ENCODE data around the gene DMAP1. TPM values are rescaled to one million over a fixed set of nuclear protein-coding genes. Genes with fewer than 3 reads are reported as not detected.

The DMAP1 gene
- total RNA-seq, 1 donor, result 19.9 TPM

DNA sequence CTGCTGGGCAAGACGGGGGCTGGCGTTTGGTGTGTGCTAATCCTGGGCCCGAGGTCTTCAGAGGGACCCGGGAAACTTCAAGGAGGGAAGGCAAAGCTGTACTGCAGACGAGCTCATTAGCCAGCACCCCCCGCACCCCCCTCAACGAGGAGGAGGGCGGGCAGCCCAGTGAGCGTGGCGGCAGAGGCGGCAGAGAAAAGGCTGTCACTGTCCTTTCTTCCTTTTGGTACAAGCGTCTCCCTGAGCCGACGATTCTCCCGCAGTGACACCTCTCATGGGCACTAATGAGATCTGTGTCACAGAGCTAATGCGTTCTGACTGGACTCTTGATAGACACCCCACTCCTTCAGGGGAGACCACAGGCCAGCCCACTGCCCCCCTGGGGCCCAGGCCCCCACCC, 29.5 kb downstream of the DMAP1 start:
- H3K4me2 ChIP-seq (ENCODE audit: insufficient read depth, low read length), result no peak overlapping the region
- no peaks in the 10 kb centered on the region for H3K79me2 ChIP-seq (ENCODE audit: insufficient read depth, low read length)
- no peaks in the 10 kb centered on the region for H3K9me3 ChIP-seq (ENCODE audit: low read depth, low read length)
- H3K4me3 ChIP-seq (ENCODE audit: insufficient read depth, low read length), result no peak overlapping the region
- H3K4me1 ChIP-seq (ENCODE audit: insufficient read depth, low read length), result peaks cover 19% of the 10 kb centered on the region
- no peaks in the 10 kb centered on the region for H3K27me3 ChIP-seq (ENCODE audit: insufficient read depth, low read length)
- peaks cover 3% of the 10 kb centered on the region for H3K36me3 ChIP-seq (ENCODE audit: insufficient read depth, low read length)
- TF ChIP-seq, protein P1, sequence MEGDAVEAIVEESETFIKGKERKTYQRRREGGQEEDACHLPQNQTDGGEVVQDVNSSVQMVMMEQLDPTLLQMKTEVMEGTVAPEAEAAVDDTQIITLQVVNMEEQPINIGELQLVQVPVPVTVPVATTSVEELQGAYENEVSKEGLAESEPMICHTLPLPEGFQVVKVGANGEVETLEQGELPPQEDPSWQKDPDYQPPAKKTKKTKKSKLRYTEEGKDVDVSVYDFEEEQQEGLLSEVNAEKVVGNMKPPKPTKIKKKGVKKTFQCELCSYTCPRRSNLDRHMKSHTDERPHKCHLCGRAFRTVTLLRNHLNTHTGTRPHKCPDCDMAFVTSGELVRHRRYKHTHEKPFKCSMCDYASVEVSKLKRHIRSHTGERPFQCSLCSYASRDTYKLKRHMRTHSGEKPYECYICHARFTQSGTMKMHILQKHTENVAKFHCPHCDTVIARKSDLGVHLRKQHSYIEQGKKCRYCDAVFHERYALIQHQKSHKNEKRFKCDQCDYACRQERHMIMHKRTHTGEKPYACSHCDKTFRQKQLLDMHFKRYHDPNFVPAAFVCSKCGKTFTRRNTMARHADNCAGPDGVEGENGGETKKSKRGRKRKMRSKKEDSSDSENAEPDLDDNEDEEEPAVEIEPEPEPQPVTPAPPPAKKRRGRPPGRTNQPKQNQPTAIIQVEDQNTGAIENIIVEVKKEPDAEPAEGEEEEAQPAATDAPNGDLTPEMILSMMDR (IDR thresholded peaks at IDR 0.05; ENCODE audit: extremely low read depth, low read depth, low read length), result no peak
- H4K20me1 ChIP-seq (ENCODE audit: insufficient read depth, low read length), result peaks cover 15% of the 10 kb centered on the region
- no peak for DNase-seq (ENCODE audit: insufficient read length, low spot score, missing footprints)
- no peak overlapping the region for H2AFZ ChIP-seq (ENCODE audit: low read length)
- no peak overlapping the region for H3K27ac ChIP-seq (ENCODE audit: low read depth, low read length)

DNA sequence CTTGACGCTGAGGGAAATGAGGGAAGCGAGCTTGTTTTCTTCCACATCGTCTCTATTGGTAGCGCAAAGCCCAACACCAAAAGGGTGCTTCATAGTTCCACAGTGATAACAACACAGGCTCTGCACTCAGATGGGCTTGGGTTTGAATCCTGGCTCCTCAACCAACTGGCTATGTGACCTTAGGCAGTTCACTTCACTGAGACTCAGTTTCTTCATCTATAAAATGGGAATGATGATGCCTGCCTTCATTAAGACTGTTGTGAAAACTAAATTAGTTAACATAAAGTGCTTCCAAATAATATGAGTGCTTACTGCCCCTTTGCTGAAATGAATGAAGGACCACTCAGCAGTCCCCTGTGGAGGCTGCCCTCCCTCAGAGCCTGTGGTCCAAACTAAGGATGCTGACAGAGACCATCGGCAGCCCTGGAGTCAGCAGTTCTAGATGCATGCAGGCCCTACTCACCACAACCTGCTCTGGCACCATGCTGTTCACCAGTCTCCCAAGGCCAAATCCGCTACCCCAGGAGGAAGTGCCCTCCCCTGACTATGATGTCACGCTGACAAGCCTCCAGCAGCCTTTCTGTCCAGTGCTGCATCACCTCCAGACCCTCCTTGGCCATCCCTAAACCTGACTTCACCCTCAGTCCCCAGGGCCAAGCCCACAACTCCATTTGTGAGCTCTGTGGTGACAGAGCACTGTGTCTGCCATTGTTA, 30.7 kb downstream of the DMAP1 start:
- Histone ChIP-seq H3K27me3 (ENCODE audit: insufficient read depth, low read length) (no peaks in the 10 kb centered on the region), H3K4me1 (ENCODE audit: insufficient read depth, low read length) (peaks cover 15% of the 10 kb centered on the region), H3K9me3 (ENCODE audit: low read depth, low read length) (no peaks in the 10 kb centered on the region), H3K4me3 (ENCODE audit: insufficient read depth, low read length) (no peak overlapping the region), H2AFZ (ENCODE audit: low read length) (no peak overlapping the region), H4K20me1 (ENCODE audit: insufficient read depth, low read length) (peaks cover 10% of the 10 kb centered on the region), H3K27ac (ENCODE audit: low read depth, low read length) (no peak overlapping the region), H3K4me2 (ENCODE audit: insufficient read depth, low read length) (no peak overlapping the region), H3K79me2 (ENCODE audit: insufficient read depth, low read length) (no peaks in the 10 kb centered on the region), H3K36me3 (ENCODE audit: insufficient read depth, low read length) (peaks cover 3% of the 10 kb centered on the region)
- TF ChIP-seq, protein P1 (IDR thresholded peaks at IDR 0.05; ENCODE audit: extremely low read depth, low read depth, low read length), result no peak
- no peak for DNase-seq (ENCODE audit: insufficient read length, low spot score, missing footprints)

DNA sequence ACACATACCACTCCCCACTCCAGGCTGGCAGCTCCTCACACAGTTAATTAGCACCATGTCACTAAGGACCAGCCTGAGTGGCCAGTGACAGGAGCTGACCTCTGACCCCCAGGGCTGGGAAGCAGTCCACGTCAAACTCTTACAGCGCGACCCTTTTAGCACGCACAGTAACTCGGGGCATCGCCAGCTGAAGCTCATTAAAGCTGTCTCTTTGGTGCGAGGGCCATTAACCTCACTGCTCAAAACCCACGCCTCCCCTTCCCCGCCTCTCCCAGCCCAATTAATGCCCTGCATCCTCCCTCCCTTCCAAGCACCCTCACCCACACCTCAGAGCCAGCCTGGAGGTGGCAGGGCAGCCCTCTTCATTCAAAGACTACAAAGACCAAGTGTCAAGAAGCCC, 31.7 kb downstream of the DMAP1 start:
- H3K9me3 ChIP-seq (ENCODE audit: low read depth, low read length), result no peaks in the 10 kb centered on the region
- no peak overlapping the region for H3K4me3 ChIP-seq (ENCODE audit: insufficient read depth, low read length)
- H4K20me1 ChIP-seq (ENCODE audit: insufficient read depth, low read length), result peaks cover 14% of the 10 kb centered on the region
- no peak overlapping the region for H2AFZ ChIP-seq (ENCODE audit: low read length)
- no peak overlapping the region for H3K4me2 ChIP-seq (ENCODE audit: insufficient read depth, low read length)
- TF ChIP-seq, protein P1 (IDR thresholded peaks at IDR 0.05; ENCODE audit: extremely low read depth, low read depth, low read length), result no peak
- no peak for DNase-seq (ENCODE audit: insufficient read length, low spot score, missing footprints)
- H3K27ac ChIP-seq (ENCODE audit: low read depth, low read length), result no peak overlapping the region
- H3K79me2 ChIP-seq (ENCODE audit: insufficient read depth, low read length), result no peaks in the 10 kb centered on the region
- H3K36me3 ChIP-seq (ENCODE audit: insufficient read depth, low read length), result peaks cover 3% of the 10 kb centered on the region
- H3K27me3 ChIP-seq (ENCODE audit: insufficient read depth, low read length), result no peaks in the 10 kb centered on the region
- H3K4me1 ChIP-seq (ENCODE audit: insufficient read depth, low read length), result peaks cover 4% of the 10 kb centered on the region

DNA sequence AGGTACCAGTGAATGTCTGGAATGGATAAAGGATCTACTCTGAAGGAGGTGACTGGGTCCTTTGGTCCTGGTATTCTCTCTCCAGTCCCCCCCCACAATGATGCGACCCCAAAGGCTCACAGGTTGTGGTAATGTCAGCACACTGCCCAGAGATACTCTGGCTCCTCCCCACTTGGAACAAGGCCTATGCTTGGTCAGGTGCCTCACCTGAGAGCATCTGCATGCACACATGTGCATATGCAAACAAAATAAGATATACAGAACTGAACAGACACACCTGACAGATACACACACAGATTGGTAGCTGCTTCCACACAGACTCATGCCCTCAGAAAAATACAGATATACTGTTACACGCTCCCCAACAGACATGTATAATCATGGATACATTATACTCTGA, 33.5 kb downstream of the DMAP1 start:
- Histone ChIP-seq H3K27ac (ENCODE audit: low read depth, low read length) (no peak overlapping the region), H4K20me1 (ENCODE audit: insufficient read depth, low read length) (peaks cover 22% of the 10 kb centered on the region), H3K4me1 (ENCODE audit: insufficient read depth, low read length) (no peaks in the 10 kb centered on the region), H2AFZ (ENCODE audit: low read length) (no peak overlapping the region), H3K4me2 (ENCODE audit: insufficient read depth, low read length) (no peak overlapping the region), H3K4me3 (ENCODE audit: insufficient read depth, low read length) (no peak overlapping the region), H3K36me3 (ENCODE audit: insufficient read depth, low read length) (peaks cover 3% of the 10 kb centered on the region), H3K27me3 (ENCODE audit: insufficient read depth, low read length) (no peaks in the 10 kb centered on the region), H3K9me3 (ENCODE audit: low read depth, low read length) (no peaks in the 10 kb centered on the region), H3K79me2 (ENCODE audit: insufficient read depth, low read length) (no peaks in the 10 kb centered on the region)
- DNase-seq (ENCODE audit: insufficient read length, low spot score, missing footprints), result no peak
- TF ChIP-seq, protein P1 (IDR thresholded peaks at IDR 0.05; ENCODE audit: extremely low read depth, low read depth, low read length), result no peak
